ENCODE data around the gene DISC1. TPM values are rescaled to one million over a fixed set of nuclear protein-coding genes. Genes with fewer than 3 reads are reported as not detected.

The DISC1 gene
- total and polyA plus RNA-seq, 2 experiments from 2014 or later = 0.43 to 1.2 TPM

GRCh38 chr1:231985296-231986023, 358.9 kb downstream of the DISC1 start:
- H3K4me2 ChIP-seq (ENCODE audit: unreplicated experiment) = no peak overlapping the region
- H3K4me1 ChIP-seq (ENCODE audit: insufficient read depth) = no peaks in the 10 kb centered on the region
- no peak overlapping the region for H3K27ac ChIP-seq
- no peak overlapping the region for H2AFZ ChIP-seq
- in situ Hi-C loops (cut with MboI) = no loop called here
- no peak for DNase-seq
- H3K9me2 ChIP-seq (ENCODE audit: insufficient read depth) = no peaks in the 10 kb centered on the region
- H3K4me3 ChIP-seq = no peak overlapping the region
- H3K9me3 ChIP-seq (ENCODE audit: low read depth) = no peaks in the 10 kb centered on the region
- no peaks in the 10 kb centered on the region for H4K20me1 ChIP-seq (ENCODE audit: insufficient read depth)
- no peaks in the 10 kb centered on the region for H3F3A ChIP-seq (ENCODE audit: insufficient read depth)
- WGBS, 2 experiments (ENCODE audit: low coverage in 1 of 2, low lambda C conversion rate in 2 of 2, missing lambda C conversion rate in 2 of 2) = 72 to 77% methylated on average over 4 of the region's 4 CpGs
- no peak for TF ChIP-seq EZH2 (IDR thresholded peaks at IDR 0.05; ENCODE audit: insufficient read depth, poor library complexity, severe bottlenecking)
- no peak for TF ChIP-seq EZH2phosphoT487 (IDR thresholded peaks at IDR 0.05; ENCODE audit: insufficient read depth, low read depth)
- H3K79me2 ChIP-seq (ENCODE audit: insufficient read depth) = no peaks in the 10 kb centered on the region
- H3K27me3 ChIP-seq (replicated peaks; ENCODE audit: insufficient read depth) = no peaks in the 10 kb centered on the region
- no peak overlapping the region for H3K9ac ChIP-seq
- H3K36me3 ChIP-seq (ENCODE audit: low read depth) = no peaks in the 10 kb centered on the region

GRCh38 chr1:231986631-231987336, 360.2 kb downstream of the DISC1 start:
- TF ChIP-seq EZH2 (IDR thresholded peaks at IDR 0.05; ENCODE audit: insufficient read depth, poor library complexity, severe bottlenecking) = no peak
- Histone ChIP-seq H3K9me2 (ENCODE audit: insufficient read depth) (no peaks in the 10 kb centered on the region), H4K20me1 (ENCODE audit: insufficient read depth) (no peaks in the 10 kb centered on the region), H2AFZ (no peak overlapping the region), H3K27ac (no peak overlapping the region), H3K79me2 (ENCODE audit: insufficient read depth) (no peaks in the 10 kb centered on the region), H3K36me3 (ENCODE audit: low read depth) (no peaks in the 10 kb centered on the region), H3K9ac (no peak overlapping the region), H3K4me2 (ENCODE audit: unreplicated experiment) (no peak overlapping the region), H3K4me3 (no peak overlapping the region), H3K9me3 (ENCODE audit: low read depth) (no peaks in the 10 kb centered on the region), H3F3A (ENCODE audit: insufficient read depth) (no peaks in the 10 kb centered on the region), H3K27me3 (replicated peaks; ENCODE audit: insufficient read depth) (no peaks in the 10 kb centered on the region), H3K4me1 (ENCODE audit: insufficient read depth) (no peaks in the 10 kb centered on the region)
- WGBS, 2 experiments (ENCODE audit: low coverage in 1 of 2, low lambda C conversion rate in 2 of 2, missing lambda C conversion rate in 2 of 2) = 73 to 74% methylated on average over 8 of the region's 8 CpGs
- no peak for DNase-seq
- in situ Hi-C loops (cut with MboI) = no loop called here

- H3K9ac ChIP-seq = no peak overlapping the region
- H3K9me2 ChIP-seq (ENCODE audit: insufficient read depth) = no peaks in the 10 kb centered on the region
- DNase-seq = peak; percentile 6
- H2AFZ ChIP-seq = no peak overlapping the region
- no peaks in the 10 kb centered on the region for H3K4me1 ChIP-seq (ENCODE audit: insufficient read depth)
- in situ Hi-C loops (cut with MboI) = no loop called here
- H3K27ac ChIP-seq = no peak overlapping the region
- no peaks in the 10 kb centered on the region for H3K9me3 ChIP-seq (ENCODE audit: low read depth)
- no peaks in the 10 kb centered on the region for H4K20me1 ChIP-seq (ENCODE audit: insufficient read depth)
- H3K79me2 ChIP-seq (ENCODE audit: insufficient read depth) = no peaks in the 10 kb centered on the region
- H3K4me3 ChIP-seq = no peak overlapping the region
- no peaks in the 10 kb centered on the region for H3F3A ChIP-seq (ENCODE audit: insufficient read depth)
- no peaks in the 10 kb centered on the region for H3K27me3 ChIP-seq (replicated peaks; ENCODE audit: insufficient read depth)
- no peak overlapping the region for H3K4me2 ChIP-seq (ENCODE audit: unreplicated experiment)
- H3K36me3 ChIP-seq (ENCODE audit: low read depth) = no peaks in the 10 kb centered on the region
- TF ChIP-seq EZH2phosphoT487 (IDR thresholded peaks at IDR 0.05; ENCODE audit: insufficient read depth, low read depth) (no peak), EZH2 (IDR thresholded peaks at IDR 0.05; ENCODE audit: insufficient read depth, poor library complexity, severe bottlenecking) (no peak)
- 53 to 55% methylated on average over 5 of the region's 5 CpGs for WGBS, 2 experiments (ENCODE audit: low coverage in 1 of 2, low lambda C conversion rate in 2 of 2, missing lambda C conversion rate in 2 of 2)
Observed at GRCh38 chr1:231990388-231990787, 363.8 kb downstream of the DISC1 start.

- Histone ChIP-seq H3K4me3 (no peak overlapping the region), H3F3A (ENCODE audit: insufficient read depth) (no peaks in the 10 kb centered on the region), H3K36me3 (ENCODE audit: low read depth) (no peaks in the 10 kb centered on the region), H3K9me3 (ENCODE audit: low read depth) (no peaks in the 10 kb centered on the region), H3K4me1 (ENCODE audit: insufficient read depth) (no peaks in the 10 kb centered on the region), H3K27me3 (replicated peaks; ENCODE audit: insufficient read depth) (no peaks in the 10 kb centered on the region), H3K9me2 (ENCODE audit: insufficient read depth) (no peaks in the 10 kb centered on the region), H3K27ac (no peak overlapping the region), H2AFZ (no peak overlapping the region), H4K20me1 (ENCODE audit: insufficient read depth) (no peaks in the 10 kb centered on the region), H3K9ac (no peak overlapping the region), H3K4me2 (ENCODE audit: unreplicated experiment) (no peak overlapping the region), H3K79me2 (ENCODE audit: insufficient read depth) (no peaks in the 10 kb centered on the region)
- DNase-seq = no peak
- in situ Hi-C loops (cut with MboI) = no loop called here
- 62 to 64% methylated on average over 8 of the region's 8 CpGs for WGBS, 2 experiments (ENCODE audit: low coverage in 1 of 2, low lambda C conversion rate in 2 of 2, missing lambda C conversion rate in 2 of 2)
- no peak for TF ChIP-seq EZH2 (IDR thresholded peaks at IDR 0.05; ENCODE audit: insufficient read depth, poor library complexity, severe bottlenecking)
- no peak for TF ChIP-seq EZH2phosphoT487 (IDR thresholded peaks at IDR 0.05; ENCODE audit: insufficient read depth, low read depth)
Observed at GRCh38 chr1:231991231-231991630, 364.6 kb downstream of the DISC1 start.

All from GM23248 (cell line).